A549 treated with GW870086 at 1 μM for 4 hours (cell line): ENCODE data around the gene GRK7. TPM values are rescaled to one million over a fixed set of nuclear protein-coding genes. Genes with fewer than 3 reads are reported as not detected.

ENCODE experiments used
- total RNA-seq: library from RNA; stranded (reverse); fragments of 200-300 nt; extraction: Qiagen RNA extraction; gene quantifications from 5 replicates; pipeline ENCODE4 v1.2.3, GENCODE V29; 2022; ENCODE audit warnings: low read depth

The GRK7 gene
- total RNA-seq, result not detected in 5 replicates

GRCh38 chr3:141763088-141763750 lies at the start of gene GRK7:
GRK7 (plus strand) TSS chr3:141763408; CDS start chr3:141778285, 14,877 bp downstream.

GRCh38 chr3:141738022-141738890 lies 25.0 kb upstream of the GRK7 start, which contains the start of gene RNF7:
RNF7 (plus strand) TSS chr3:141738298; CDS start chr3:141738342, 44 bp downstream.

Other genes starting within 250 kb of the GRK7 start
- gene RNF7, start 25.1 kb upstream of the GRK7 start, total RNA-seq, result 134 to 152 TPM (median 135 TPM) in 5 replicates
- gene ATP1B3, start 113.2 kb downstream of the GRK7 start, total RNA-seq, result 186 to 205 TPM (median 195 TPM) in 5 replicates